ENCODE measurements around the gene ST3GAL3. TPM values are rescaled to one million over a fixed set of nuclear protein-coding genes. Genes with fewer than 3 reads are reported as not detected.

The ST3GAL3 gene
- total and polyA plus RNA-seq, 2 experiments from 2014 or later, result 4.5 to 7.0 TPM

GRCh38 chr1:43691871-43692815, 15.2 kb upstream of the ST3GAL3 start:
- DNase-seq (ENCODE audit: low spot score) (no peak), ATAC-seq (no peak)
- Histone ChIP-seq H3K36me3 (ENCODE audit: insufficient read depth) (peaks cover 91% of the 10 kb centered on the region), H3K27ac (ENCODE audit: low read depth) (no peak overlapping the region), H3K4me3 (no peak overlapping the region), H3K4me2 (no peak overlapping the region), H4K20me1 (replicated peaks; ENCODE audit: insufficient read depth) (peaks cover 35% of the 10 kb centered on the region), H3K9me2 (ENCODE audit: insufficient read depth) (no peaks in the 10 kb centered on the region), H3F3A (replicated peaks; ENCODE audit: low read depth) (peaks cover 35% of the 10 kb centered on the region; the same call in 1 of the 2 replicates), H3K4me1 (ENCODE audit: insufficient read depth) (no peaks in the 10 kb centered on the region), H3K27me3 (ENCODE audit: insufficient read depth) (no peaks in the 10 kb centered on the region), H3K79me2 (replicated peaks; ENCODE audit: insufficient read depth) (peaks cover 11% of the 10 kb centered on the region), H2AFZ (no peak overlapping the region)
- Mint-ChIP-seq H3K4me1 (no peaks in the 10 kb centered on the region), H3K36me3 (ENCODE audit: low read depth) (no peaks in the 10 kb centered on the region; the same call in 2 of the 3 replicates), H3K27me3 (ENCODE audit: insufficient read depth, low read depth, poor library complexity) (peaks cover 3% of the 10 kb centered on the region), H3K9me3 (no peaks in the 10 kb centered on the region; the same call in 2 of the 3 replicates), H3K27ac (no peak overlapping the region), H3K4me3 (no peak overlapping the region)
- TF ChIP-seq JUNB (IDR thresholded peaks at IDR 0.05; ENCODE audit: unreplicated experiment) (no peak), REST (IDR thresholded peaks at IDR 0.05; ENCODE audit: unreplicated experiment) (no peak), EZH2phosphoT487 (IDR thresholded peaks at IDR 0.05; ENCODE audit: unreplicated experiment) (no peak), POLR2AphosphoS5 (IDR thresholded peaks at IDR 0.05; ENCODE audit: low read depth) (no peak), STAT1 (IDR thresholded peaks at IDR 0.05; ENCODE audit: unreplicated experiment) (no peak), EZH2 (IDR thresholded peaks at IDR 0.05; ENCODE audit: low read depth, unreplicated experiment) (no peak), CREB1 (CRISPR knock-in tag; IDR thresholded peaks at IDR 0.05; ENCODE audit: low read depth) (no peak), ZNF331 (CRISPR knock-in tag; IDR thresholded peaks at IDR 0.05; ENCODE audit: low read depth) (no peak), ZNF114 (CRISPR knock-in tag; IDR thresholded peaks at IDR 0.05) (no peak), ZNF462 (CRISPR knock-in tag; IDR thresholded peaks at IDR 0.05) (no peak)
- TF ChIP-seq, protein P1, sequence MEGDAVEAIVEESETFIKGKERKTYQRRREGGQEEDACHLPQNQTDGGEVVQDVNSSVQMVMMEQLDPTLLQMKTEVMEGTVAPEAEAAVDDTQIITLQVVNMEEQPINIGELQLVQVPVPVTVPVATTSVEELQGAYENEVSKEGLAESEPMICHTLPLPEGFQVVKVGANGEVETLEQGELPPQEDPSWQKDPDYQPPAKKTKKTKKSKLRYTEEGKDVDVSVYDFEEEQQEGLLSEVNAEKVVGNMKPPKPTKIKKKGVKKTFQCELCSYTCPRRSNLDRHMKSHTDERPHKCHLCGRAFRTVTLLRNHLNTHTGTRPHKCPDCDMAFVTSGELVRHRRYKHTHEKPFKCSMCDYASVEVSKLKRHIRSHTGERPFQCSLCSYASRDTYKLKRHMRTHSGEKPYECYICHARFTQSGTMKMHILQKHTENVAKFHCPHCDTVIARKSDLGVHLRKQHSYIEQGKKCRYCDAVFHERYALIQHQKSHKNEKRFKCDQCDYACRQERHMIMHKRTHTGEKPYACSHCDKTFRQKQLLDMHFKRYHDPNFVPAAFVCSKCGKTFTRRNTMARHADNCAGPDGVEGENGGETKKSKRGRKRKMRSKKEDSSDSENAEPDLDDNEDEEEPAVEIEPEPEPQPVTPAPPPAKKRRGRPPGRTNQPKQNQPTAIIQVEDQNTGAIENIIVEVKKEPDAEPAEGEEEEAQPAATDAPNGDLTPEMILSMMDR (conservative IDR thresholded peaks at IDR 0.05; ENCODE audit: low read depth in 2 of 2), result no peak

All from GM23338 (cell line).